HFF-Myc (cell line): ENCODE measurements around the gene MRPL12.
A peak's percentile ranks its signal among the peaks of the same experiment; 100 is the strongest.

Source experiments
- DNase-seq: peaks from one replicate; pipeline ENCODE4 v3.0.0-alpha.2; 2011; ENCODE audit warnings: low read depth; ENCODE audit errors: extremely low read depth
- H3K4me3 ChIP-seq: replicated peaks from 2 replicates; pipeline ENCODE4 v1.5.1; 2011; ENCODE audit warnings: low read depth, mild to moderate bottlenecking, control low read depth, low read length
- CTCF ChIP-seq: IDR thresholded peaks from 2 replicates; pipeline ENCODE4 v1.5.1; 2012; ENCODE audit warnings: mild to moderate bottlenecking, low read depth, low read length, control low read depth; ENCODE audit errors: missing control alignments

Gene MRPL12

GRCh38 chr17:81712468-81713003 lies 9.4 kb downstream of the MRPL12 start:
- no peak for DNase-seq
- TF ChIP-seq CTCF: no peak

GRCh38 chr17:81713004-81713555 lies 9.9 kb downstream of the MRPL12 start:
- DNase-seq: no peak
- no peak for TF ChIP-seq CTCF

More at GRCh38 chr17:81712468-81713003, 9.4 kb downstream of the MRPL12 start:
- peak overlapping the region; percentile 65 for H3K4me3 ChIP-seq

GRCh38 chr17:81713556-81714411 lies 10.6 kb downstream of the MRPL12 start:
- peak overlapping the region; percentile 65 for H3K4me3 ChIP-seq
- no peak for DNase-seq
- TF ChIP-seq CTCF: no peak

More at GRCh38 chr17:81713004-81713555, 9.9 kb downstream of the MRPL12 start:
- H3K4me3 ChIP-seq: peak overlapping the region; percentile 65

GRCh38 chr17:81714412-81715106 lies 11.4 kb downstream of the MRPL12 start:
- no peak overlapping the region; the same call in 1 of the 2 replicates for H3K4me3 ChIP-seq
- no peak for TF ChIP-seq CTCF
- DNase-seq: no peak

GRCh38 chr17:81715107-81715871 lies 12.1 kb downstream of the MRPL12 start:
- no peak for DNase-seq
- no peak overlapping the region for H3K4me3 ChIP-seq
- no peak for TF ChIP-seq CTCF
